Measurements from ENCODE around the gene HBP1.

HBP1 gene

GRCh38 chr7:107206706-107207105 is 37.9 kb downstream of the HBP1 start:
- no peak overlapping the region for H3K4me3 ChIP-seq (ENCODE audit: control insufficient read depth, low read depth, low read length)
- no peak for DNase-seq (ENCODE audit: low read depth)
- no peak for TF ChIP-seq CTCF (IDR thresholded peaks at IDR 0.05; ENCODE audit: control insufficient read depth, insufficient read depth, low read depth, low read length, missing control alignments)

GRCh38 chr7:107207459-107207858 is 38.7 kb downstream of the HBP1 start:
- no peak for DNase-seq (ENCODE audit: low read depth)
- TF ChIP-seq CTCF (IDR thresholded peaks at IDR 0.05; ENCODE audit: control insufficient read depth, insufficient read depth, low read depth, low read length, missing control alignments) = no peak
- H3K4me3 ChIP-seq (ENCODE audit: control insufficient read depth, low read depth, low read length) = no peak overlapping the region

GRCh38 chr7:107208024-107208521 is 39.3 kb downstream of the HBP1 start:
- no peak for TF ChIP-seq CTCF (IDR thresholded peaks at IDR 0.05; ENCODE audit: control insufficient read depth, insufficient read depth, low read depth, low read length, missing control alignments)
- no peak for DNase-seq (ENCODE audit: low read depth)
- H3K4me3 ChIP-seq (ENCODE audit: control insufficient read depth, low read depth, low read length) = no peak overlapping the region

- H3K4me3 ChIP-seq (ENCODE audit: control insufficient read depth, low read depth, low read length) = no peak overlapping the region
- TF ChIP-seq CTCF (IDR thresholded peaks at IDR 0.05; ENCODE audit: control insufficient read depth, insufficient read depth, low read depth, low read length, missing control alignments) = no peak
- no peak for DNase-seq (ENCODE audit: low read depth)
These were observed 39.8 kb downstream of the HBP1 start for GRCh38 chr7:107208563-107208962.

GRCh38 chr7:107209565-107209964 is 40.8 kb downstream of the HBP1 start:
- DNase-seq (ENCODE audit: low read depth) = no peak
- H3K4me3 ChIP-seq (ENCODE audit: control insufficient read depth, low read depth, low read length) = no peak overlapping the region
- no peak for TF ChIP-seq CTCF (IDR thresholded peaks at IDR 0.05; ENCODE audit: control insufficient read depth, insufficient read depth, low read depth, low read length, missing control alignments)

GRCh38 chr7:107210400-107210799 is 41.6 kb downstream of the HBP1 start:
- H3K4me3 ChIP-seq (ENCODE audit: control insufficient read depth, low read depth, low read length) = no peak overlapping the region
- TF ChIP-seq CTCF (IDR thresholded peaks at IDR 0.05; ENCODE audit: control insufficient read depth, insufficient read depth, low read depth, low read length, missing control alignments) = no peak
- no peak for DNase-seq (ENCODE audit: low read depth)

GRCh38 chr7:107212725-107213124 is 43.9 kb downstream of the HBP1 start:
- DNase-seq (ENCODE audit: low read depth) = no peak
- no peak overlapping the region for H3K4me3 ChIP-seq (ENCODE audit: control insufficient read depth, low read depth, low read length)
- no peak for TF ChIP-seq CTCF (IDR thresholded peaks at IDR 0.05; ENCODE audit: control insufficient read depth, insufficient read depth, low read depth, low read length, missing control alignments)

All from AG09309 (cell line).